Raji (cell line): ENCODE data around the gene GALNT7.

ENCODE experiments used
- POLR2A ChIP-seq: IDR thresholded peaks from 2 replicates; pipeline ENCODE4 v1.6.1; 2011; ENCODE audit warnings: low read depth, low read length, control low read depth; ENCODE audit not compliant: insufficient read depth

GALNT7 gene

GRCh38 chr4:173237762-173238161 is 69.2 kb downstream of the GALNT7 start:
- no peak for TF ChIP-seq POLR2A

GRCh38 chr4:173240696-173241095 is 72.1 kb downstream of the GALNT7 start:
- no peak for TF ChIP-seq POLR2A

- TF ChIP-seq POLR2A: no peak
Measured at GRCh38 chr4:173242466-173243250, 74.0 kb downstream of the GALNT7 start.

- no peak for TF ChIP-seq POLR2A
Measured at GRCh38 chr4:173243321-173243720, 74.7 kb downstream of the GALNT7 start.

GRCh38 chr4:173243917-173244658 is 75.5 kb downstream of the GALNT7 start:
- TF ChIP-seq POLR2A: 0 out of 2 replicates have a peak, but pooled peaks have one; percentile 20

GRCh38 chr4:173245952-173246351 is 77.3 kb downstream of the GALNT7 start:
- TF ChIP-seq POLR2A: no peak

- peak; percentile 35; the same call in 1 of the 2 replicates for TF ChIP-seq POLR2A
Measured at GRCh38 chr4:173246719-173247118, 78.1 kb downstream of the GALNT7 start.

GRCh38 chr4:173247321-173247720 is 78.7 kb downstream of the GALNT7 start:
- TF ChIP-seq POLR2A: no peak

- no peak for TF ChIP-seq POLR2A
Measured at GRCh38 chr4:173248690-173249089, 80.1 kb downstream of the GALNT7 start.

GRCh38 chr4:173252024-173252935 is 83.7 kb downstream of the GALNT7 start:
- no peak for TF ChIP-seq POLR2A

- no peak for TF ChIP-seq POLR2A
Measured at GRCh38 chr4:173253561-173253960, 85.0 kb downstream of the GALNT7 start.

GRCh38 chr4:173254646-173255045 is 86.0 kb downstream of the GALNT7 start:
- no peak for TF ChIP-seq POLR2A

- TF ChIP-seq POLR2A: no peak
Measured at GRCh38 chr4:173256825-173257224, 88.2 kb downstream of the GALNT7 start.

GRCh38 chr4:173257732-173258717 is 89.4 kb downstream of the GALNT7 start:
- no peak for TF ChIP-seq POLR2A
